ENCODE data around the gene AATF.

DNA sequence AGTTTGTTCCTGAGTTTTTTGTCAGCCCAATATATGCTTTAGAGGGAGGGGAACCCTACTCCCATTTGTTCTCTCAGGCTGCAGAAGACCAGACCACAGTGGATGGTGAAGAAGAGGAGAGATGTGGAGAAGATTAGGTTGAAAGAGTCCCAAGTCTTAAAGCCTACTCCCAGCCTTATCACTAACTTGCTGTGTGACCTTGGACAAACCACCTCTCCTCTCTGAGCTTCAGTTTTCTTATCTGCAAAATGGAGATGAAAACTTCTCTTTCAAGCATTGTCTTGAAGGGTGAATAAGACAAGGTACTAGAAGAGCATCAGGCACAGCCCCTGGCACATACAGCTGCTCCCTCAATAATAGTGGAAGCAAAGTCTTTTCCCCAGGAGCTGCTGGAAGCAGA is 26.6 kb upstream of the AATF start:
- TF ChIP-seq POLR2A (IDR thresholded peaks at IDR 0.05): no peak
- TF ChIP-seq, protein P1, sequence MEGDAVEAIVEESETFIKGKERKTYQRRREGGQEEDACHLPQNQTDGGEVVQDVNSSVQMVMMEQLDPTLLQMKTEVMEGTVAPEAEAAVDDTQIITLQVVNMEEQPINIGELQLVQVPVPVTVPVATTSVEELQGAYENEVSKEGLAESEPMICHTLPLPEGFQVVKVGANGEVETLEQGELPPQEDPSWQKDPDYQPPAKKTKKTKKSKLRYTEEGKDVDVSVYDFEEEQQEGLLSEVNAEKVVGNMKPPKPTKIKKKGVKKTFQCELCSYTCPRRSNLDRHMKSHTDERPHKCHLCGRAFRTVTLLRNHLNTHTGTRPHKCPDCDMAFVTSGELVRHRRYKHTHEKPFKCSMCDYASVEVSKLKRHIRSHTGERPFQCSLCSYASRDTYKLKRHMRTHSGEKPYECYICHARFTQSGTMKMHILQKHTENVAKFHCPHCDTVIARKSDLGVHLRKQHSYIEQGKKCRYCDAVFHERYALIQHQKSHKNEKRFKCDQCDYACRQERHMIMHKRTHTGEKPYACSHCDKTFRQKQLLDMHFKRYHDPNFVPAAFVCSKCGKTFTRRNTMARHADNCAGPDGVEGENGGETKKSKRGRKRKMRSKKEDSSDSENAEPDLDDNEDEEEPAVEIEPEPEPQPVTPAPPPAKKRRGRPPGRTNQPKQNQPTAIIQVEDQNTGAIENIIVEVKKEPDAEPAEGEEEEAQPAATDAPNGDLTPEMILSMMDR (IDR thresholded peaks at IDR 0.05): no peak

Data from adrenal gland (tissue), 5 donors.